K562 (cell line): ENCODE measurements around the gene EMC1. TPM values are rescaled to one million over a fixed set of nuclear protein-coding genes. Genes with fewer than 3 reads are reported as not detected.

Experiments used
- ATAC-seq: fragments of 200-7000 bp; cut with Tn5 transposase; 3 replicates; pipeline ENCODE4 v1.9.1; 2020; ENCODE audit warnings: moderate library complexity
- BruUV-seq: library from RNA; stranded (reverse); fragments of 400-500 nt; replicated peaks from 2 replicates; lab custom pipeline; 2021; lab: Mats Ljungman, UMichigan
- CTCF ChIA-PET: fragments of 300-600 bp; formaldehyde crosslinking; extraction: SDS; loops from one replicate; lab custom pipeline; 2021; ENCODE audit warnings: low intra/inter-chr PET ratio; lab: Yijun Ruan, JAX
- POLR2A ChIA-PET: fragments of 300-600, 350-650 bp; sonication (Branson Sonifier 250); formaldehyde crosslinking; extraction: SDS; loops from one replicate; lab custom pipeline; 2021; ENCODE audit warnings: antibody characterized with exemption, inconsistent platforms; lab: Yijun Ruan, JAX
- DNase-seq, 4 experiments: peaks; one replicate each; pipeline versions ENCODE4 v3.0.0 to v3.0.0-alpha.2; 2011 to 2018; ENCODE audit warnings: low spot score in 3 of 4, mixed read lengths in 3 of 4; ENCODE audit errors: extremely low read depth in 1 of 4
- FAIRE-seq: peaks from 2 replicates; lab custom pipeline; 2011; peaks lifted over from hg19 to GRCh38; lab: Jason Lieb, UNC
- H2AFZ ChIP-seq: 2 replicates; pipeline ENCODE4 v1.6.0; 2011; ENCODE audit warnings: low read depth, low read length, control low read depth, inconsistent platforms
- H3K27ac ChIP-seq: fragments of 200-600 bp; 3 replicates; pipeline ENCODE4 v1.8.0; 2011; ENCODE audit warnings: low read depth, mild to moderate bottlenecking, control low read depth, inconsistent platforms, low read length, moderate library complexity, mixed read lengths; ENCODE audit errors: extremely low read depth
- H3K27me3 ChIP-seq, 2 experiments: fragments of 300-600 bp in 1 of 2; 2 replicates in 1 of 2; 3 replicates in 1 of 2; pipeline versions ENCODE4 v1.6.0 to v1.8.0; 2011; ENCODE audit warnings: inconsistent platforms in 2 of 2, low read length in 2 of 2, mild to moderate bottlenecking in 1 of 2, mixed read lengths in 1 of 2, moderate library complexity in 1 of 2; ENCODE audit not compliant: control insufficient read depth in 2 of 2, insufficient read depth in 2 of 2
- H3K36me3 ChIP-seq: fragments of 300-600 bp; 3 replicates; pipeline ENCODE4 v1.8.0; 2011; ENCODE audit warnings: mild to moderate bottlenecking, low read length, inconsistent platforms; ENCODE audit not compliant: control insufficient read depth, insufficient read depth
- H3K4me1 ChIP-seq, 2 experiments: fragments of 200-600 bp in 1 of 2; replicated peaks in 1 of 2; 2 replicates in 1 of 2; 3 replicates in 1 of 2; pipeline versions ENCODE4 v1.5.1 to v1.8.0; 2011; ENCODE audit warnings: inconsistent platforms in 2 of 2, low read length in 2 of 2, mild to moderate bottlenecking in 1 of 2, mixed read lengths in 1 of 2, moderate library complexity in 1 of 2; ENCODE audit not compliant: control insufficient read depth in 2 of 2, insufficient read depth in 2 of 2
- H3K4me2 ChIP-seq: 2 replicates; pipeline ENCODE4 v1.6.1; 2011; ENCODE audit warnings: low read length, control low read depth, inconsistent platforms, mixed read lengths; ENCODE audit not compliant: insufficient read depth
- H3K4me3 ChIP-seq: fragments of 200-600 bp; sonication (generic), shearing (Covaris generic); 2 replicates; pipeline ENCODE4 v1.5.1; 2016; ENCODE audit warnings: control low read depth, inconsistent platforms
- H3K79me2 ChIP-seq: fragments of 200-600 bp; 3 replicates; pipeline ENCODE4 v1.8.0; 2011; ENCODE audit warnings: low read length, inconsistent platforms; ENCODE audit not compliant: control insufficient read depth, insufficient read depth
- H3K9ac ChIP-seq, 2 experiments: 2 replicates each; pipeline versions ENCODE4 v1.6.0 to v1.6.1; 2011; ENCODE audit warnings: low read depth in 2 of 2, low read length in 2 of 2, control low read depth in 1 of 2, inconsistent platforms in 1 of 2, mild to moderate bottlenecking in 1 of 2, mixed read lengths in 1 of 2; ENCODE audit not compliant: insufficient read depth in 1 of 2
- H3K9me1 ChIP-seq: one replicate; pipeline ENCODE4 v1.6.0; 2011; ENCODE audit warnings: inconsistent platforms, mild to moderate bottlenecking, low read length, moderate library complexity; ENCODE audit not compliant: control insufficient read depth, insufficient read depth
- H3K9me3 ChIP-seq: replicated peaks from 2 replicates; pipeline ENCODE4 v1.5.1; 2011; ENCODE audit warnings: low read depth, low read length, inconsistent platforms; ENCODE audit not compliant: control insufficient read depth, insufficient read depth
- H4K20me1 ChIP-seq: replicated peaks from 2 replicates; pipeline ENCODE4 v1.6.1; 2011; ENCODE audit warnings: low read length, inconsistent platforms, mixed read lengths; ENCODE audit not compliant: control insufficient read depth, insufficient read depth
- BRF1 ChIP-seq: IDR thresholded peaks from 3 replicates; pipeline ENCODE4 v1.6.1; 2011; ENCODE audit warnings: borderline replicate concordance, mild to moderate bottlenecking; ENCODE audit not compliant: insufficient read length; ENCODE audit errors: extremely low read depth
- CHD2 ChIP-seq: IDR thresholded peaks from 2 replicates; pipeline ENCODE4 v1.6.1; 2011; ENCODE audit warnings: low read depth, low read length
- DMBX1 ChIP-seq: fragments of 250-450 bp; sonication (Bioruptor Pico); IDR thresholded peaks from 2 replicates; pipeline ENCODE4 v1.8.0; 2022; ENCODE audit warnings: inconsistent platforms, mild to moderate bottlenecking, moderate library complexity, borderline replicate concordance
- DNMT1 ChIP-seq: fragments of 450-650 bp; IDR thresholded peaks from 2 replicates; pipeline ENCODE4 v1.6.1; 2016; ENCODE audit warnings: antibody characterized with exemption, mild to moderate bottlenecking
- ETV6 ChIP-seq, 3 experiments: fragments of 150-350 bp in 1 of 3; sonication (generic) in 1 of 3; formaldehyde crosslinking in 1 of 3; IDR thresholded peaks; 2 replicates each; pipeline versions ENCODE4 v1.6.1 to v1.8.0; 2014 to 2022; ENCODE audit warnings: borderline replicate concordance in 2 of 3, low read depth in 2 of 3, antibody characterized with exemption in 1 of 3, low read length in 1 of 3, mild to moderate bottlenecking in 1 of 3, missing genetic modification reagents in 1 of 3
- HMG20A ChIP-seq: fragments of 450-650 bp; formaldehyde crosslinking; conservative IDR thresholded peaks from 2 replicates; pipeline ENCODE4 v1.4.0; 2020; ENCODE audit warnings: mild to moderate bottlenecking, mixed read lengths
- JUN ChIP-seq, 2 experiments: sonication (generic) in 1 of 2; formaldehyde crosslinking in 1 of 2; IDR thresholded peaks; 2 replicates each; pipeline versions ENCODE4 v1.6.1 to v1.8.0; 2012 to 2022; ENCODE audit warnings: borderline replicate concordance in 2 of 2, mild to moderate bottlenecking in 2 of 2, improper control_type of control experiment in 1 of 2, low read depth in 1 of 2, low read length in 1 of 2, missing genetic modification reagents in 1 of 2
- MEIS2 ChIP-seq: fragments of 450-650 bp; IDR thresholded peaks from 2 replicates; pipeline ENCODE4 v1.6.1; 2014; ENCODE audit warnings: mild to moderate bottlenecking; ENCODE audit not compliant: partially characterized antibody
- NR3C1 ChIP-seq: sonication (generic); formaldehyde crosslinking; IDR thresholded peaks from 2 replicates; pipeline ENCODE4 v1.8.1; 2022; ENCODE audit warnings: missing genetic modification reagents
- SOX6 ChIP-seq: fragments of 450-650 bp; IDR thresholded peaks from 2 replicates; pipeline ENCODE4 v1.6.1; 2014; ENCODE audit warnings: mild to moderate bottlenecking
- STAG1 ChIP-seq: sonication (generic); formaldehyde crosslinking; IDR thresholded peaks from 2 replicates; pipeline ENCODE4 v1.5.0; 2020; ENCODE audit warnings: missing genetic modification reagents, borderline replicate concordance
- TCFL5 ChIP-seq: fragments of 250-450 bp; sonication (Bioruptor Pico); conservative IDR thresholded peaks from 2 replicates; pipeline ENCODE4 v1.6.1; 2021; ENCODE audit warnings: mild to moderate bottlenecking, moderate library complexity, matching md5 sums
- THRAP3 ChIP-seq: fragments of 450-650 bp; IDR thresholded peaks from 2 replicates; pipeline ENCODE4 v1.6.1; 2016; ENCODE audit warnings: mild to moderate bottlenecking, inconsistent platforms, borderline replicate concordance
- ZNF197 ChIP-seq: fragments of 200-800 bp; sonication (Bioruptor generic); IDR thresholded peaks from 2 replicates; pipeline ENCODE4 v1.6.1; 2016; ENCODE audit warnings: low read depth, missing genetic modification characterization, missing compliant biosample characterization
- ZNF24 ChIP-seq: fragments of 450-650 bp; IDR thresholded peaks from 2 replicates; pipeline ENCODE4 v1.6.1; 2016
- ZNF780A ChIP-seq: fragments of 250-450 bp; sonication (Bioruptor Pico); IDR thresholded peaks from 2 replicates; pipeline ENCODE4 v1.5.0; 2021; ENCODE audit warnings: mild to moderate bottlenecking
- WGBS: fragments of 100-300 bp; shearing (Covaris generic); methylation state at CpG from one replicate; pipeline ENCODE4 v1.1.6; 2016; ENCODE audit warnings: low coverage, mixed read lengths; ENCODE audit not compliant: insufficient coverage; ENCODE audit errors: missing lambda C conversion rate; 5-methylcytosine and 5-hydroxymethylcytosine counted together
- in situ Hi-C: fragments of 300-500 bp; cut with MboI; formaldehyde crosslinking; loops from 4 replicates; pipeline ENCODE4 v1.15.0; 2018; ENCODE audit warnings: inconsistent platforms, mixed read lengths
- intact Hi-C: fragments of 100-400 bp; cut with micrococcal nuclease; formaldehyde crosslinking; loops from 2 replicates; pipeline ENCODE4 v1.14.2; 2022
- polyA plus RNA-seq, 8 experiments: library from polyadenylated mRNA; depleted of rRNA in 4 of 8; stranded (reverse) in 5 of 8; unstranded in 3 of 8; fragments of >200 nt; fragmentation: Nextera tagmentation in 2 of 8; fragmentation: Illumina TruSeq in 1 of 8; extraction: Ambion mirVana in 2 of 8; extraction: Trizol in 1 of 8; gene quantifications; 2 replicates each; pipeline versions ENCODE4 v1.2.1 to v1.2.3, GENCODE V29; 2011 to 2014; ENCODE audit warnings: inconsistent platforms in 1 of 8, missing spikeins in 1 of 8
- total RNA-seq, 7 experiments: library from RNA; depleted of rRNA in 6 of 7; stranded (reverse); fragments of >200 nt in 6 of 7; fragmentation: Illumina TruSeq in 2 of 7; extraction: Trizol in 2 of 7; gene quantifications; 2 replicates each; pipeline versions ENCODE4 v1.2.1 to v1.2.3, GENCODE V29; 2011 to 2021; ENCODE audit warnings: low replicate concordance in 1 of 7
- TF ChIP-seq, protein P1 (sequence below): sonication (generic); formaldehyde crosslinking; IDR thresholded peaks from 2 replicates; pipeline ENCODE4 v1.8.1; 2022; ENCODE audit warnings: missing genetic modification reagents
- TF ChIP-seq, protein P2 (sequence below): IDR thresholded peaks from 2 replicates; pipeline ENCODE4 v1.6.1; 2011; ENCODE audit warnings: borderline replicate concordance, low read depth, mild to moderate bottlenecking, moderate library complexity, low read length; ENCODE audit not compliant: insufficient read depth, poor library complexity, severe bottlenecking
- TF ChIP-seq, protein P3 (sequence below): sonication (generic); formaldehyde crosslinking; IDR thresholded peaks from 2 replicates; pipeline ENCODE4 v1.8.1; 2023; ENCODE audit warnings: mild to moderate bottlenecking, missing genetic modification reagents, moderate library complexity

The EMC1 gene
- total and polyA plus RNA-seq, 9 of the 15 experiments (the other 6 are each of a cell fraction or from before 2014, with no cell fraction given): 17.8 to 88.2 (median 37.4) TPM

DNA sequence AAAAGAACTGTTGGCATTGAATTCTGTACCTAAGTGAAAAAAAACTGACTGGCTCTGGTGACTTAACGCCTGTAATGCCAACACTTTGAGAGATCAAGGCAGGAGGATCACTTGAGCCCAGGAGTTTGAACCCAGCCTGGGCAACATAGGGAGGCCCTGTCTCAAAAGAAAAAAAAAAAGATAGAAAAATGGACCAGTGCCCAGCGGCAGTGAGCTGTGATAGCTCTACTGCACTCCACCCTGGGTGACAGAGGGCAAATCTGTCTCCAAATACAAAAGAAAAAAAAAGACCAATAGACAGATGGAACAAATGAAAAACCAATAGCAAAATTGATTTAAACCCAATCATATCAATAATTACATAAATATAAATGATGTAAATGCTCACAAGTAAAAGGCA is 37.9 kb upstream of the EMC1 start:
- DNase-seq (no peak), ATAC-seq (no peak), FAIRE-seq (no peak)
- in situ Hi-C loops: no loop called here
- H2AFZ ChIP-seq: no peak overlapping the region
- H4K20me1 ChIP-seq: no peaks in the 10 kb centered on the region
- no peak overlapping the region for H3K4me3 ChIP-seq
- TF ChIP-seq, protein P1, sequence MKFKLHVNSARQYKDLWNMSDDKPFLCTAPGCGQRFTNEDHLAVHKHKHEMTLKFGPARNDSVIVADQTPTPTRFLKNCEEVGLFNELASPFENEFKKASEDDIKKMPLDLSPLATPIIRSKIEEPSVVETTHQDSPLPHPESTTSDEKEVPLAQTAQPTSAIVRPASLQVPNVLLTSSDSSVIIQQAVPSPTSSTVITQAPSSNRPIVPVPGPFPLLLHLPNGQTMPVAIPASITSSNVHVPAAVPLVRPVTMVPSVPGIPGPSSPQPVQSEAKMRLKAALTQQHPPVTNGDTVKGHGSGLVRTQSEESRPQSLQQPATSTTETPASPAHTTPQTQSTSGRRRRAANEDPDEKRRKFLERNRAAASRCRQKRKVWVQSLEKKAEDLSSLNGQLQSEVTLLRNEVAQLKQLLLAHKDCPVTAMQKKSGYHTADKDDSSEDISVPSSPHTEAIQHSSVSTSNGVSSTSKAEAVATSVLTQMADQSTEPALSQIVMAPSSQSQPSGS (CRISPR knock-in tag): no peak
- no peak for TF ChIP-seq JUN (IDR thresholded peaks at IDR 0.05; ENCODE audit: borderline replicate concordance, low read depth, low read length)
- no peak for TF ChIP-seq JUN (CRISPR knock-in tag; IDR thresholded peaks at IDR 0.05; ENCODE audit: borderline replicate concordance)
- TF ChIP-seq CHD2: no peak
- TF ChIP-seq NR3C1 (CRISPR knock-in tag): no peak
- TF ChIP-seq MEIS2: no peak
- TF ChIP-seq THRAP3: no peak
- TF ChIP-seq ETV6 (IDR thresholded peaks at IDR 0.05; ENCODE audit: borderline replicate concordance in 1 of 2, low read depth in 2 of 2, low read length in 1 of 2): no peak
- TF ChIP-seq ETV6 (CRISPR knock-in tag; IDR thresholded peaks at IDR 0.05; ENCODE audit: borderline replicate concordance): no peak
- TF ChIP-seq, protein P2, sequence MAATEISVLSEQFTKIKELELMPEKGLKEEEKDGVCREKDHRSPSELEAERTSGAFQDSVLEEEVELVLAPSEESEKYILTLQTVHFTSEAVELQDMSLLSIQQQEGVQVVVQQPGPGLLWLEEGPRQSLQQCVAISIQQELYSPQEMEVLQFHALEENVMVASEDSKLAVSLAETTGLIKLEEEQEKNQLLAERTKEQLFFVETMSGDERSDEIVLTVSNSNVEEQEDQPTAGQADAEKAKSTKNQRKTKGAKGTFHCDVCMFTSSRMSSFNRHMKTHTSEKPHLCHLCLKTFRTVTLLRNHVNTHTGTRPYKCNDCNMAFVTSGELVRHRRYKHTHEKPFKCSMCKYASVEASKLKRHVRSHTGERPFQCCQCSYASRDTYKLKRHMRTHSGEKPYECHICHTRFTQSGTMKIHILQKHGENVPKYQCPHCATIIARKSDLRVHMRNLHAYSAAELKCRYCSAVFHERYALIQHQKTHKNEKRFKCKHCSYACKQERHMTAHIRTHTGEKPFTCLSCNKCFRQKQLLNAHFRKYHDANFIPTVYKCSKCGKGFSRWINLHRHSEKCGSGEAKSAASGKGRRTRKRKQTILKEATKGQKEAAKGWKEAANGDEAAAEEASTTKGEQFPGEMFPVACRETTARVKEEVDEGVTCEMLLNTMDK: no peak
- no peak for TF ChIP-seq STAG1 (CRISPR knock-in tag)
- TF ChIP-seq DMBX1: no peak
- no peak for TF ChIP-seq ZNF197 (CRISPR knock-in tag)
- no peak for TF ChIP-seq DNMT1
- TF ChIP-seq HMG20A (CRISPR knock-in tag): no peak
- no peak for TF ChIP-seq ZNF780A (CRISPR knock-in tag)
- no peak for TF ChIP-seq ZNF24
- no peak for TF ChIP-seq SOX6
- TF ChIP-seq, protein P3, sequence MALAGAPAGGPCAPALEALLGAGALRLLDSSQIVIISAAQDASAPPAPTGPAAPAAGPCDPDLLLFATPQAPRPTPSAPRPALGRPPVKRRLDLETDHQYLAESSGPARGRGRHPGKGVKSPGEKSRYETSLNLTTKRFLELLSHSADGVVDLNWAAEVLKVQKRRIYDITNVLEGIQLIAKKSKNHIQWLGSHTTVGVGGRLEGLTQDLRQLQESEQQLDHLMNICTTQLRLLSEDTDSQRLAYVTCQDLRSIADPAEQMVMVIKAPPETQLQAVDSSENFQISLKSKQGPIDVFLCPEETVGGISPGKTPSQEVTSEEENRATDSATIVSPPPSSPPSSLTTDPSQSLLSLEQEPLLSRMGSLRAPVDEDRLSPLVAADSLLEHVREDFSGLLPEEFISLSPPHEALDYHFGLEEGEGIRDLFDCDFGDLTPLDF (CRISPR knock-in tag): no peak
- no peak for TF ChIP-seq TCFL5 (CRISPR knock-in tag)
- no peak for TF ChIP-seq BRF1
- TF ChIP-seq, all 486 proteins: peak for 0
- H3K9me3 ChIP-seq: no peaks in the 10 kb centered on the region
- H3K9me1 ChIP-seq: no peaks in the 10 kb centered on the region
- no peaks in the 10 kb centered on the region for H3K27me3 ChIP-seq
- no TSS peak for BruUV-seq
- POLR2A ChIA-PET: no interaction called here
- H3K9ac ChIP-seq: no peak overlapping the region
- no peaks in the 10 kb centered on the region for H3K36me3 ChIP-seq
- CTCF ChIA-PET: no interaction called here
- intact Hi-C loops: no loop called here
- H3K79me2 ChIP-seq: no peaks in the 10 kb centered on the region
- peaks cover 0 to 5% of the 10 kb centered on the region in 2 experiments; a peak in 1 of 5 replicates for H3K4me1 ChIP-seq
- no peak overlapping the region for H3K4me2 ChIP-seq
- WGBS: 47% methylated on average over 2 of the region's 2 CpGs
- no peak overlapping the region for H3K27ac ChIP-seq
